H9 (cell line): ENCODE measurements around the gene CPNE7. TPM values are rescaled to one million over a fixed set of nuclear protein-coding genes. Genes with fewer than 3 reads are reported as not detected.

Source experiments
- DNase-seq: peaks from one replicate; pipeline ENCODE4 v3.0.0-alpha.2; 2017
- H2AFZ ChIP-seq: one replicate; pipeline ENCODE4 v1.6.1; 2013; ENCODE audit warnings: mild to moderate bottlenecking, low read length, control low read depth, moderate library complexity
- H2AK5ac ChIP-seq: 2 replicates; pipeline ENCODE4 v1.6.1; 2013; ENCODE audit warnings: low read length, control low read depth, mixed read lengths; ENCODE audit not compliant: insufficient read length
- H2BK120ac ChIP-seq: one replicate; pipeline ENCODE4 v1.6.1; 2013; ENCODE audit warnings: low read depth, mild to moderate bottlenecking, low read length, control low read depth, inconsistent platforms; ENCODE audit not compliant: poor library complexity, severe bottlenecking
- H2BK12ac ChIP-seq: 2 replicates; pipeline ENCODE4 v1.6.1; 2013; ENCODE audit warnings: low read length, control low read depth, mixed read lengths, low read depth; ENCODE audit not compliant: insufficient read length
- H2BK15ac ChIP-seq: 2 replicates; pipeline ENCODE4 v1.6.1; 2013; ENCODE audit warnings: low read depth, low read length, control low read depth
- H2BK20ac ChIP-seq: one replicate; pipeline ENCODE4 v1.6.1; 2013; ENCODE audit warnings: low read depth, mild to moderate bottlenecking, low read length, control low read depth, inconsistent platforms; ENCODE audit not compliant: poor library complexity, severe bottlenecking
- H2BK5ac ChIP-seq: 2 replicates; pipeline ENCODE4 v1.6.1; 2013; ENCODE audit warnings: low read length, control low read depth, mixed read lengths; ENCODE audit not compliant: insufficient read length
- H3K14ac ChIP-seq: 2 replicates; pipeline ENCODE4 v1.6.1; 2013; ENCODE audit warnings: low read length, control low read depth; ENCODE audit not compliant: insufficient read depth
- H3K18ac ChIP-seq: 2 replicates; pipeline ENCODE4 v1.6.1; 2013; ENCODE audit warnings: low read depth, mild to moderate bottlenecking, mixed read lengths, low read length, control low read depth; ENCODE audit not compliant: insufficient read length
- H3K23ac ChIP-seq: 2 replicates; pipeline ENCODE4 v1.6.1; 2013; ENCODE audit warnings: low read length, control low read depth, mixed read lengths, low read depth; ENCODE audit not compliant: insufficient read length
- H3K23me2 ChIP-seq: 2 replicates; pipeline ENCODE4 v1.6.1; 2013; ENCODE audit warnings: low read depth, mild to moderate bottlenecking, mixed read lengths, low read length, control low read depth; ENCODE audit not compliant: insufficient read length, poor library complexity, severe bottlenecking
- H3K27ac ChIP-seq: 2 replicates; pipeline ENCODE4 v1.5.1; 2013; ENCODE audit warnings: low read length, control low read depth, mixed read lengths, low read depth; ENCODE audit not compliant: insufficient read length
- H3K27me3 ChIP-seq: 2 replicates; pipeline ENCODE4 v1.6.1; 2013; ENCODE audit warnings: low read length, control low read depth, inconsistent platforms; ENCODE audit not compliant: insufficient read depth
- H3K4ac ChIP-seq: 2 replicates; pipeline ENCODE4 v1.6.1; 2013; ENCODE audit warnings: low read depth, mild to moderate bottlenecking, control low read depth, inconsistent platforms, low read length, moderate library complexity
- H3K4me1 ChIP-seq: 2 replicates; pipeline ENCODE4 v1.6.1; 2013; ENCODE audit warnings: low read length, control low read depth, inconsistent platforms; ENCODE audit not compliant: insufficient read depth
- H3K4me2 ChIP-seq: 2 replicates; pipeline ENCODE4 v1.6.1; 2013; ENCODE audit warnings: low read length, control low read depth, mixed read lengths; ENCODE audit not compliant: insufficient read length, insufficient read depth
- H3K56ac ChIP-seq: 2 replicates; pipeline ENCODE4 v1.6.1; 2013; ENCODE audit warnings: low read depth, mild to moderate bottlenecking, mixed read lengths, low read length, control low read depth; ENCODE audit not compliant: insufficient read length
- H3K79me1 ChIP-seq: 2 replicates; pipeline ENCODE4 v1.6.1; 2013; ENCODE audit warnings: low read depth, mild to moderate bottlenecking, moderate library complexity, low read length, control low read depth, inconsistent platforms; ENCODE audit not compliant: insufficient read depth, poor library complexity, severe bottlenecking
- H3K79me2 ChIP-seq: 2 replicates; pipeline ENCODE4 v1.6.1; 2013; ENCODE audit warnings: low read length, control low read depth, inconsistent platforms; ENCODE audit not compliant: insufficient read depth
- H3K9ac ChIP-seq: 2 replicates; pipeline ENCODE4 v1.6.1; 2013; ENCODE audit warnings: low read length, control low read depth, mixed read lengths; ENCODE audit not compliant: insufficient read length; ENCODE audit errors: extremely low read depth
- H3K9me3 ChIP-seq: one replicate; pipeline ENCODE4 v1.6.1; 2013; ENCODE audit warnings: low read depth, low read length, inconsistent platforms; ENCODE audit not compliant: control insufficient read depth
- H3T11ph ChIP-seq: one replicate; pipeline ENCODE4 v1.6.1; 2013; ENCODE audit warnings: mild to moderate bottlenecking, low read length, control low read depth, inconsistent platforms
- H4K20me1 ChIP-seq: one replicate; pipeline ENCODE4 v1.6.1; 2013; ENCODE audit not compliant: control insufficient read depth, insufficient read length, insufficient read depth
- H4K5ac ChIP-seq: 2 replicates; pipeline ENCODE4 v1.6.1; 2013; ENCODE audit warnings: low read depth, mild to moderate bottlenecking, mixed read lengths, low read length, control low read depth; ENCODE audit not compliant: insufficient read length
- H4K8ac ChIP-seq: replicated peaks from 2 replicates; pipeline ENCODE4 v1.6.1; 2013; ENCODE audit warnings: low read length, control low read depth, mixed read lengths, low read depth; ENCODE audit not compliant: insufficient read length
- H4K91ac ChIP-seq: 2 replicates; pipeline ENCODE4 v1.6.1; 2013; ENCODE audit warnings: low read depth, mild to moderate bottlenecking, moderate library complexity, mixed read lengths, low read length, control low read depth; ENCODE audit not compliant: insufficient read length
- H3K27ac Mint-ChIP-seq, 3 experiments: 2 replicates in 2 of 3; 3 replicates in 1 of 3; pipeline ENCODE4 v1.8.0; 2020 to 2021; ENCODE audit warnings: mixed read lengths in 3 of 3, mild to moderate bottlenecking in 1 of 3, moderate library complexity in 1 of 3
- H3K27me3 Mint-ChIP-seq: 2 replicates; pipeline ENCODE4 v1.8.0; 2021; ENCODE audit warnings: low read depth, mild to moderate bottlenecking, moderate library complexity, mixed read lengths
- H3K36me3 Mint-ChIP-seq, 3 experiments: 2 replicates in 2 of 3; 3 replicates in 1 of 3; pipeline ENCODE4 v1.8.0; 2020 to 2021; ENCODE audit warnings: low read depth in 3 of 3, mixed read lengths in 3 of 3; ENCODE audit not compliant: insufficient read depth in 1 of 3
- H3K4me1 Mint-ChIP-seq, 2 experiments: 2 replicates each; pipeline ENCODE4 v1.8.0; 2020; ENCODE audit warnings: mixed read lengths in 2 of 2
- H3K4me3 Mint-ChIP-seq, 2 experiments: 2 replicates in 1 of 2; 3 replicates in 1 of 2; pipeline ENCODE4 v1.8.0; 2020 to 2021; ENCODE audit warnings: mild to moderate bottlenecking in 2 of 2, mixed read lengths in 2 of 2, moderate library complexity in 1 of 2
- H3K9me3 Mint-ChIP-seq, 2 experiments: 2 replicates in 1 of 2; 3 replicates in 1 of 2; pipeline ENCODE4 v1.8.0; 2020; ENCODE audit warnings: mild to moderate bottlenecking in 2 of 2, mixed read lengths in 2 of 2, moderate library complexity in 1 of 2
- WGBS: extraction: QIAGEN DNeasy Blood & Tissue Kit; methylation state at CpG from one replicate; pipeline ENCODE4 v1.1.7; 2013; ENCODE audit warnings: missing lambda C conversion rate, low lambda C conversion rate, mixed read lengths; ENCODE audit not compliant: insufficient read length; ENCODE audit errors: extremely low coverage; 5-methylcytosine and 5-hydroxymethylcytosine counted together
- total RNA-seq: library from RNA; stranded (reverse); gene quantifications from 2 replicates; pipeline ENCODE4 v1.2.1, GENCODE V29; 2021
- TF ChIP-seq, protein P1 (sequence below): fragments of 200-600 bp; sonication (generic); conservative IDR thresholded peaks from 3 replicates; pipeline ENCODE4 v1.8.0; 2021; ENCODE audit warnings: antibody characterized with exemption, mild to moderate bottlenecking

Gene CPNE7
- total RNA-seq, 1 experiment from 2014 or later = 23.4 TPM

DNA sequence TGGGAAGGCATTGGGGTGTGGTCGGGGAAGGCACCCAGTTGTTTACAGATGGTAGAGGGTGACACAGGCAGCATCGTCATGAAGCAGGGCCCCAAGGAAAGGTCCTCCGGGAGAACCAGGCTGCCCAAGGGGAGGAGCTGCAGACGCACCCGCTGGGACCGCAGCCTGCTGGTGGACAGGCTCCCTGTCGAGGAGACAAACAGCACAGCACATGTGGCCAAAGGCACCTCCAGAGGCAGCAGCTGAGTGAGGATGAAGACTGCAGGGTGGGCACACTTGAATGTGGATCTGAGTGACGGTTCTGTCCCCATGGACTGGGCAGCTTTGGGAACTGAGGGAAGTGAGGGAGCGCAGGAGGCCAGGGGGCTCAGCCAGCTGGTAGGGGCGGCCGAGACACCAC lies 69.6 kb downstream of the CPNE7 start:
- Histone ChIP-seq H3K18ac (no peak overlapping the region), H3K4me2 (no peak overlapping the region), H4K5ac (no peak overlapping the region), H3K4me1 (no peaks in the 10 kb centered on the region), H3K79me2 (no peaks in the 10 kb centered on the region), H3K27ac (no peak overlapping the region), H4K91ac (no peak overlapping the region), H3K23ac (no peak overlapping the region), H2BK15ac (no peak overlapping the region), H3T11ph (no peak overlapping the region), H3K4ac (no peak overlapping the region), H2AK5ac (no peak overlapping the region), H3K56ac (no peak overlapping the region), H2BK120ac (no peak overlapping the region), H2BK20ac (no peak overlapping the region), H3K9ac (no peak overlapping the region), H3K9me3 (no peaks in the 10 kb centered on the region), H3K23me2 (no peaks in the 10 kb centered on the region), H2BK5ac (no peak overlapping the region), H2BK12ac (no peak overlapping the region), H4K20me1 (no peaks in the 10 kb centered on the region), H3K79me1 (no peaks in the 10 kb centered on the region), H3K14ac (no peak overlapping the region), H4K8ac (no peak overlapping the region), H3K27me3 (no peaks in the 10 kb centered on the region), H2AFZ (no peak overlapping the region)
- H3K4me3 Mint-ChIP-seq = no peak overlapping the region
- no peak overlapping the region; a peak in 1 of 7 replicates for H3K27ac Mint-ChIP-seq
- H3K27me3 Mint-ChIP-seq = peaks cover 7% of the 10 kb centered on the region
- peaks cover 10 to 11% of the 10 kb centered on the region in 2 experiments for H3K4me1 Mint-ChIP-seq
- TF ChIP-seq, protein P1, sequence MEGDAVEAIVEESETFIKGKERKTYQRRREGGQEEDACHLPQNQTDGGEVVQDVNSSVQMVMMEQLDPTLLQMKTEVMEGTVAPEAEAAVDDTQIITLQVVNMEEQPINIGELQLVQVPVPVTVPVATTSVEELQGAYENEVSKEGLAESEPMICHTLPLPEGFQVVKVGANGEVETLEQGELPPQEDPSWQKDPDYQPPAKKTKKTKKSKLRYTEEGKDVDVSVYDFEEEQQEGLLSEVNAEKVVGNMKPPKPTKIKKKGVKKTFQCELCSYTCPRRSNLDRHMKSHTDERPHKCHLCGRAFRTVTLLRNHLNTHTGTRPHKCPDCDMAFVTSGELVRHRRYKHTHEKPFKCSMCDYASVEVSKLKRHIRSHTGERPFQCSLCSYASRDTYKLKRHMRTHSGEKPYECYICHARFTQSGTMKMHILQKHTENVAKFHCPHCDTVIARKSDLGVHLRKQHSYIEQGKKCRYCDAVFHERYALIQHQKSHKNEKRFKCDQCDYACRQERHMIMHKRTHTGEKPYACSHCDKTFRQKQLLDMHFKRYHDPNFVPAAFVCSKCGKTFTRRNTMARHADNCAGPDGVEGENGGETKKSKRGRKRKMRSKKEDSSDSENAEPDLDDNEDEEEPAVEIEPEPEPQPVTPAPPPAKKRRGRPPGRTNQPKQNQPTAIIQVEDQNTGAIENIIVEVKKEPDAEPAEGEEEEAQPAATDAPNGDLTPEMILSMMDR = no peak
- no CpG with 5 or more reads among the region's 11 CpGs for WGBS
- H3K36me3 Mint-ChIP-seq = peaks cover 11 to 36% (median 35%) of the 10 kb centered on the region in 3 experiments; a peak in 6 of 7 replicates
- H3K9me3 Mint-ChIP-seq = no peaks in the 10 kb centered on the region
- no peak for DNase-seq
